ENCODE results near the gene MFSD12.
"Not testable (repeated sequence)": the region's sequence is repeated elsewhere in the genome, so short reads cannot be mapped to it uniquely, and the experiment has no call there.

MFSD12 gene

GRCh38 chr19:3570606-3571011 is 13.2 kb upstream of the MFSD12 start:
- no peak for TF ChIP-seq CTCF (conservative IDR thresholded peaks at IDR 0.05; ENCODE audit: low read depth, low read length)
- DNase-seq (ENCODE audit: low read depth) = no peak
- no peak overlapping the region for H3K4me3 ChIP-seq (ENCODE audit: low read length)

- not testable (repeated sequence) for DNase-seq (ENCODE audit: low read depth); H3K4me3 ChIP-seq (ENCODE audit: low read length)
Measured at GRCh38 chr19:3570042-3570441, 12.7 kb upstream of the MFSD12 start.

- no peak for DNase-seq (ENCODE audit: low read depth)
- no peak for TF ChIP-seq CTCF (conservative IDR thresholded peaks at IDR 0.05; ENCODE audit: low read depth, low read length)
- H3K4me3 ChIP-seq (ENCODE audit: low read length) = no peak overlapping the region
Measured at GRCh38 chr19:3565139-3565538, 7.8 kb upstream of the MFSD12 start.

- no peak for DNase-seq (ENCODE audit: low read depth)
- H3K4me3 ChIP-seq (ENCODE audit: low read length) = no peak overlapping the region
- no peak for TF ChIP-seq CTCF (conservative IDR thresholded peaks at IDR 0.05; ENCODE audit: low read depth, low read length)
Measured at GRCh38 chr19:3563709-3564524, 6.5 kb upstream of the MFSD12 start.

DNA sequence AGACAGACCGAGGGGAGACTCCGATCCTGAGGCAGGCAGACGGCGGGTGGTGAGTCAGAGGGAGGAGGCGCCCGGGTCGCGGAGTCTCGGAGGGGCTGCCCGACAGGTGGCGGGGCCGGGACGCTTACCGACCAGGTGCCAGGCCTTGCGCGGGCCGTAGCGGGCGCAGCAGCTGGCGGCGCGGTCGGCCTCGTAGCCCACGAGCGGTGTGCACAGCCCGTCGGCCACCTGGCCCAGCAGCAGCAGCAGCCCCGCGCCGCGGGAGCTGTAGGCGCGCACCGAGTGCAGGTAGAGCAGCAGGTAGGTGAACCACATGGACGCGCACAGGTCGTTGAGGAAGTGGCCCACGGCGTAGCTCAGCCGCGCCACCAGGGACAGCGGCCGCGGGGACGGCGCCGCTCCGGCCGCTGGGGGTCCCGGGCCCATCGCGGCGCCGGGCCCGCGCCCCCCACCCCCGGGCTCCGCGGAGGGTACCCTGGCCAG is 367 bp downstream of the MFSD12 start:
- DNase-seq (ENCODE audit: low read depth) = no peak
- H3K4me3 ChIP-seq (ENCODE audit: low read length) = peak overlapping the region; percentile 74
- no peak for TF ChIP-seq CTCF (conservative IDR thresholded peaks at IDR 0.05; ENCODE audit: low read depth, low read length)

GRCh38 chr19:3556423-3556977 is 886 bp downstream of the MFSD12 start:
- H3K4me3 ChIP-seq (ENCODE audit: low read length) = peak overlapping the region; percentile 74
- DNase-seq (ENCODE audit: low read depth) = no peak
- no peak for TF ChIP-seq CTCF (conservative IDR thresholded peaks at IDR 0.05; ENCODE audit: low read depth, low read length)

DNA sequence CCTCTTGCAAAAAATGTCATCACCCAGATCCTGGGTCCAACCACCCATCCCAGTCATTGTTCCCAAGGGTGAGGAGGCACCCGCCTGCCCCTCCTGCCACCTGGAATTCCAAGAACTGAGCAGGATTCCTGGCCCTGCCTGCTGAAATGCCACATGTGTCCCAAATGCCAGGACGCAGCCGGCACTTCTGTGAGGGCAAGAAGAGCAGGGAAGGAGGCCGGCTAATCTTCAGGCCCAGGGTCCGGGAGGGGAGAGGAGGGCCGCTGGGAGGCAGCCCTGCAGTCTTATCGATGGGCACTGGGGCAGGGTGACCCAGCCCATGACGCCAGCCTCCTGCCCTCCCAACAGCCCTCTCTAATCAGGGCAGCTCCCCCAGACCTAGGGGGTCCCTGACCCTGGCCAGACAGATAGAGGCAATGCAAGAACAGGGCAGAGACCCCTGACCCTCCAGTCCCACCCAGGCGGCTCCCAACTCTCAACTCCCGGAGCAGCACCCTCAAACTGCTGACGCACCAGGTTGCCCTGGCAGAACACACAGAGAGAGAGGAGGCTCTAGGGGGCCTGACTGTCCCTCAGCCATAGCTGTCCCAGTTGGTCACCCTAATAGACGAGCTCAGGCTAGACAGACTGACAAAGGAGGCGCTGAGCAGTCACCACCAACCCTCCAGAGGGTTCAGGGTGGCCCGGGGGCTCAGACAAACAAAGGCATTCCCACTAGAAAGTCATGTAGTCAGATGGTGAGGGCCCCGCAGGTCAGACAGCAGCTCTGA is 1.5 kb downstream of the MFSD12 start:
- H3K4me3 ChIP-seq (ENCODE audit: low read length) = peak overlapping the region; percentile 74
- no peak for TF ChIP-seq CTCF (conservative IDR thresholded peaks at IDR 0.05; ENCODE audit: low read depth, low read length)
- no peak for DNase-seq (ENCODE audit: low read depth)

All from retinal pigment epithelial cell (primary cell).